ENCODE measurements around the gene MEPCE.

Gene MEPCE

GRCh38 chr7:100428967-100429636 is 529 bp upstream of the MEPCE start:
- TF ChIP-seq, protein P1, sequence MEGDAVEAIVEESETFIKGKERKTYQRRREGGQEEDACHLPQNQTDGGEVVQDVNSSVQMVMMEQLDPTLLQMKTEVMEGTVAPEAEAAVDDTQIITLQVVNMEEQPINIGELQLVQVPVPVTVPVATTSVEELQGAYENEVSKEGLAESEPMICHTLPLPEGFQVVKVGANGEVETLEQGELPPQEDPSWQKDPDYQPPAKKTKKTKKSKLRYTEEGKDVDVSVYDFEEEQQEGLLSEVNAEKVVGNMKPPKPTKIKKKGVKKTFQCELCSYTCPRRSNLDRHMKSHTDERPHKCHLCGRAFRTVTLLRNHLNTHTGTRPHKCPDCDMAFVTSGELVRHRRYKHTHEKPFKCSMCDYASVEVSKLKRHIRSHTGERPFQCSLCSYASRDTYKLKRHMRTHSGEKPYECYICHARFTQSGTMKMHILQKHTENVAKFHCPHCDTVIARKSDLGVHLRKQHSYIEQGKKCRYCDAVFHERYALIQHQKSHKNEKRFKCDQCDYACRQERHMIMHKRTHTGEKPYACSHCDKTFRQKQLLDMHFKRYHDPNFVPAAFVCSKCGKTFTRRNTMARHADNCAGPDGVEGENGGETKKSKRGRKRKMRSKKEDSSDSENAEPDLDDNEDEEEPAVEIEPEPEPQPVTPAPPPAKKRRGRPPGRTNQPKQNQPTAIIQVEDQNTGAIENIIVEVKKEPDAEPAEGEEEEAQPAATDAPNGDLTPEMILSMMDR (IDR thresholded peaks at IDR 0.05; ENCODE audit: borderline replicate concordance, insufficient read depth, low read depth, low read length) = no peak
- H3K4me3 ChIP-seq (ENCODE audit: low read depth, low read length) = peak overlapping the region; percentile 99

DNA sequence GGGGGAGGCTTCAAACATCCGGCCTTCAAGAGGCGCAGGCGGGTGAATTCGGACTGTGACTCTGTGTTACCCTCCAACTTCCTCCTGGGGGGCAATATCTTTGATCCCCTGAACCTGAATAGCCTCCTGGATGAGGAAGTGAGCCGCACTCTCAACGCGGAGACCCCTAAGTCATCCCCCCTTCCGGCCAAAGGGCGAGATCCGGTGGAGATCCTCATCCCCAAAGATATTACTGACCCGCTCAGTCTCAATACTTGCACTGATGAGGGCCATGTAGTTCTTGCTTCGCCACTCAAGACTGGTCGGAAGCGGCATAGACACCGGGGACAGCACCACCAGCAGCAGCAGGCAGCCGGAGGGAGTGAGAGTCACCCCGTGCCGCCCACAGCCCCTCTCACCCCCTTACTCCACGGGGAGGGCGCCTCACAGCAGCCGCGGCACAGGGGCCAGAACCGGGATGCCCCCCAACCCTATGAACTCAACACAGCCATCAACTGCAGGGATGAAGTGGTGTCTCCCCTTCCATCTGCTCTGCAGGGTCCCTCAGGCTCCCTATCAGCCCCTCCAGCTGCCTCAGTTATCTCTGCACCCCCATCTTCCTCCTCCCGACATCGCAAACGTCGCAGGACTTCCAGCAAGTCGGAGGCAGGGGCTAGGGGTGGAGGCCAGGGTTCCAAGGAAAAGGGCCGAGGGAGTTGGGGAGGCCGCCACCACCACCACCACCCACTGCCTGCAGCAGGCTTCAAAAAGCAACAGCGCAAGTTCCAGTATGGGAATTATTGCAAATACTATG is 1.1 kb downstream of the MEPCE start:
- H3K4me3 ChIP-seq (ENCODE audit: low read depth, low read length) = peak overlapping the region; percentile 99
- TF ChIP-seq, protein P1 (IDR thresholded peaks at IDR 0.05; ENCODE audit: borderline replicate concordance, insufficient read depth, low read depth, low read length) = no peak

DNA sequence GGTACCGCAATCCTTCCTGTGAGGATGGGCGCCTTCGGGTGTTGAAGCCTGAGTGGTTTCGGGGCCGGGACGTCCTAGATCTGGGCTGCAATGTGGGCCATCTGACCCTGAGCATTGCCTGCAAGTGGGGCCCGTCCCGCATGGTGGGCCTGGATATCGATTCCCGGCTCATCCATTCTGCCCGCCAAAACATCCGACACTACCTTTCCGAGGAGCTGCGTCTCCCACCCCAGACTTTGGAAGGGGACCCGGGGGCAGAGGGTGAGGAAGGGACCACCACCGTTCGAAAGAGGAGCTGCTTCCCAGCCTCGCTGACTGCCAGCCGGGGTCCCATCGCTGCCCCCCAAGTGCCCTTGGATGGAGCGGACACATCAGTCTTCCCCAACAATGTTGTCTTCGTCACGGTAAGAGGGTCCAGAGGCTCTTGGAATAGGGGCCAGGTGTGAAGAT is 1.7 kb downstream of the MEPCE start:
- TF ChIP-seq, protein P1 (IDR thresholded peaks at IDR 0.05; ENCODE audit: borderline replicate concordance, insufficient read depth, low read depth, low read length) = no peak
- H3K4me3 ChIP-seq (ENCODE audit: low read depth, low read length) = no peak overlapping the region

- no peak overlapping the region for H3K4me3 ChIP-seq (ENCODE audit: low read depth, low read length)
- TF ChIP-seq, protein P1 (IDR thresholded peaks at IDR 0.05; ENCODE audit: borderline replicate concordance, insufficient read depth, low read depth, low read length) = no peak
Observed at GRCh38 chr7:100432053-100432452, 2.4 kb downstream of the MEPCE start.

GRCh38 chr7:100432621-100433275 is 3.1 kb downstream of the MEPCE start:
- no peak overlapping the region for H3K4me3 ChIP-seq (ENCODE audit: low read depth, low read length)
- TF ChIP-seq, protein P1 (IDR thresholded peaks at IDR 0.05; ENCODE audit: borderline replicate concordance, insufficient read depth, low read depth, low read length) = no peak

DNA sequence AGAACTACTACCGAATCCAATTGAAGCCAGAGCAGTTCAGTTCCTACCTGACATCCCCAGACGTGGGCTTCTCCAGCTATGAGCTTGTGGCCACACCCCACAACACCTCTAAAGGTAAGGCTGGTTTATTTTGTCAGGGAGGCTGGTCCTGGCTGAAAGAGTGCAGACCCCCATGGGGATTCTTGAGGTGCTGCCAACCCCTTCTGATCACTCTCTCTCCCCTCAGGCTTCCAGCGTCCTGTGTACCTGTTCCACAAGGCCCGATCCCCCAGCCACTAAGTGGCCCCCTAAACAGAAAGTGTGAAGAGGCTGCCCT is 3.6 kb downstream of the MEPCE start:
- no peak overlapping the region for H3K4me3 ChIP-seq (ENCODE audit: low read depth, low read length)
- TF ChIP-seq, protein P1 (IDR thresholded peaks at IDR 0.05; ENCODE audit: borderline replicate concordance, insufficient read depth, low read depth, low read length) = no peak
